ENCODE measurements around the gene FUBP3.

FUBP3 gene

DNA sequence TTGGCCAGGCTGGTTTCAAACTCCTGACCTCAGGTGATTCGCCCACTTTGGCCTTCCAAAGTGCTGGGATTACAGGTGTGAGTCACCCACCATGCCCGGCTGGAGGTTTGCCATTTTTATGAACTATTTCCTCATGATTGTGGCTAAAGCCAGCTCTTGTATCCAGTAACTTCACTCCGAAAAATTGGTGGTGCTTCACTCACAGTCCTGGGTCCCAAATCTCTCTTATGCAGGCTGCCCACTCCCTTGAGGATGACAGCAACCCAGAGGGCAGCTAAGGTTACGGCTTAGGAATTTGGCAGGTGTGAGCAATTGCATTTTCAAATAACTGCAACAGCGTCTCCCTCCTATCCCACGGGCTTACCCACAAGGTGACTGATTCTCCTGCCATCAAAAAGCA is 23.4 kb upstream of the FUBP3 start:
- Histone ChIP-seq H3K9ac (ENCODE audit: low read depth, low read length, poor library complexity, severe bottlenecking) (no peak overlapping the region), H3K4me1 (ENCODE audit: insufficient read depth, low read length, poor library complexity, severe bottlenecking) (no peaks in the 10 kb centered on the region), H3K27me3 (ENCODE audit: insufficient read depth, low read length, poor library complexity, severe bottlenecking) (no peaks in the 10 kb centered on the region), H3F3A (ENCODE audit: low read depth) (no peaks in the 10 kb centered on the region), H3K4me2 (ENCODE audit: low read depth, low read length, poor library complexity, severe bottlenecking) (no peak overlapping the region), H3K9me2 (replicated peaks; ENCODE audit: low read depth, low read length) (no peaks in the 10 kb centered on the region), H3K9me3 (ENCODE audit: insufficient read depth, low read depth, low read length) (no peaks in the 10 kb centered on the region), H3K79me2 (ENCODE audit: insufficient read depth, low read length) (no peaks in the 10 kb centered on the region), H3K36me3 (ENCODE audit: insufficient read depth, low read length) (no peaks in the 10 kb centered on the region), H4K20me1 (ENCODE audit: insufficient read depth, low read length, poor library complexity, severe bottlenecking) (no peaks in the 10 kb centered on the region), H2AFZ (ENCODE audit: low read length) (no peak overlapping the region), H3K4me3 (ENCODE audit: low read length, poor library complexity, severe bottlenecking) (no peak overlapping the region)
- TF ChIP-seq, protein P1, sequence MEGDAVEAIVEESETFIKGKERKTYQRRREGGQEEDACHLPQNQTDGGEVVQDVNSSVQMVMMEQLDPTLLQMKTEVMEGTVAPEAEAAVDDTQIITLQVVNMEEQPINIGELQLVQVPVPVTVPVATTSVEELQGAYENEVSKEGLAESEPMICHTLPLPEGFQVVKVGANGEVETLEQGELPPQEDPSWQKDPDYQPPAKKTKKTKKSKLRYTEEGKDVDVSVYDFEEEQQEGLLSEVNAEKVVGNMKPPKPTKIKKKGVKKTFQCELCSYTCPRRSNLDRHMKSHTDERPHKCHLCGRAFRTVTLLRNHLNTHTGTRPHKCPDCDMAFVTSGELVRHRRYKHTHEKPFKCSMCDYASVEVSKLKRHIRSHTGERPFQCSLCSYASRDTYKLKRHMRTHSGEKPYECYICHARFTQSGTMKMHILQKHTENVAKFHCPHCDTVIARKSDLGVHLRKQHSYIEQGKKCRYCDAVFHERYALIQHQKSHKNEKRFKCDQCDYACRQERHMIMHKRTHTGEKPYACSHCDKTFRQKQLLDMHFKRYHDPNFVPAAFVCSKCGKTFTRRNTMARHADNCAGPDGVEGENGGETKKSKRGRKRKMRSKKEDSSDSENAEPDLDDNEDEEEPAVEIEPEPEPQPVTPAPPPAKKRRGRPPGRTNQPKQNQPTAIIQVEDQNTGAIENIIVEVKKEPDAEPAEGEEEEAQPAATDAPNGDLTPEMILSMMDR (conservative IDR thresholded peaks at IDR 0.05; ENCODE audit: low read length), result no peak
- TF ChIP-seq EZH2phosphoT487 (IDR thresholded peaks at IDR 0.05; ENCODE audit: borderline replicate concordance), result no peak

DNA sequence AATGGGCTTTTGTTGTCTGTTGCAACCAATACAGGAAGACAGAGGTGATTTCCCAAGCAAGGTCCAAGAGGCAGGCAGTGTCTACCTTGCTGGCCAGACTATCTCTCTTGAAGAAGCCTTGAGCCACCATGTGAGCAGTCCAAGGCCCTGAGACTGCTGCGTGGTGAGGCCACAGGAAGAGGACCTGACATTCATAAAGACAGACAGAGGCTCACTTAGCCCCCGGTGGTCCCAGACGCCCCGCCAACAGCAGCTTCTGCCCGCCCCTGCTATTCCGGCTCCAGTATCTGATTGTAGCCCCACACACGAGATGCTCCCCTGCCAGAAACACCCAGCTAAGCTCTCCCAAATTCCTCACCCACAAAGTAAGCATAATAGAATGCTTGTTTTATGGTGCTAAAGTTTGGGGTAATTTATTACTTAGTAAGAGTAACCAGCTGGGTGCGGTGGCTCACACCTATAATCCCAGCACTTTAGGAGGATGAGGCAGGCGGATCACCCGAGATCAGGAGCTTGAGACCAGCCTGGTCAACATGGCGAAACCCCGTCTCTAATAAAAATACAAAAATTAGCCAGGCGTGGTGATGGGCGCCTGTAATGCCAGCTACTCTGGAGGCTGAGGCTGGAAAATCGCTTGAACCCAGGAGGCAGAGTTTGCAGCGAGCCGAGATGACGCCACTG is 22.8 kb upstream of the FUBP3 start:
- no peaks in the 10 kb centered on the region for H3K36me3 ChIP-seq (ENCODE audit: insufficient read depth, low read length)
- H3K9ac ChIP-seq (ENCODE audit: low read depth, low read length, poor library complexity, severe bottlenecking), result no peak overlapping the region
- H3K4me2 ChIP-seq (ENCODE audit: low read depth, low read length, poor library complexity, severe bottlenecking), result no peak overlapping the region
- no peak overlapping the region for H3K4me3 ChIP-seq (ENCODE audit: low read length, poor library complexity, severe bottlenecking)
- H3K79me2 ChIP-seq (ENCODE audit: insufficient read depth, low read length), result no peaks in the 10 kb centered on the region
- no peaks in the 10 kb centered on the region for H3K9me3 ChIP-seq (ENCODE audit: insufficient read depth, low read depth, low read length)
- no peak for TF ChIP-seq EZH2phosphoT487 (IDR thresholded peaks at IDR 0.05; ENCODE audit: borderline replicate concordance)
- TF ChIP-seq, protein P1 (conservative IDR thresholded peaks at IDR 0.05; ENCODE audit: low read length), result no peak
- H3K4me1 ChIP-seq (ENCODE audit: insufficient read depth, low read length, poor library complexity, severe bottlenecking), result no peaks in the 10 kb centered on the region
- H4K20me1 ChIP-seq (ENCODE audit: insufficient read depth, low read length, poor library complexity, severe bottlenecking), result no peaks in the 10 kb centered on the region
- no peak overlapping the region for H2AFZ ChIP-seq (ENCODE audit: low read length)
- no peaks in the 10 kb centered on the region for H3F3A ChIP-seq (ENCODE audit: low read depth)
- H3K27me3 ChIP-seq (ENCODE audit: insufficient read depth, low read length, poor library complexity, severe bottlenecking), result no peaks in the 10 kb centered on the region
- no peaks in the 10 kb centered on the region for H3K9me2 ChIP-seq (replicated peaks; ENCODE audit: low read depth, low read length)

DNA sequence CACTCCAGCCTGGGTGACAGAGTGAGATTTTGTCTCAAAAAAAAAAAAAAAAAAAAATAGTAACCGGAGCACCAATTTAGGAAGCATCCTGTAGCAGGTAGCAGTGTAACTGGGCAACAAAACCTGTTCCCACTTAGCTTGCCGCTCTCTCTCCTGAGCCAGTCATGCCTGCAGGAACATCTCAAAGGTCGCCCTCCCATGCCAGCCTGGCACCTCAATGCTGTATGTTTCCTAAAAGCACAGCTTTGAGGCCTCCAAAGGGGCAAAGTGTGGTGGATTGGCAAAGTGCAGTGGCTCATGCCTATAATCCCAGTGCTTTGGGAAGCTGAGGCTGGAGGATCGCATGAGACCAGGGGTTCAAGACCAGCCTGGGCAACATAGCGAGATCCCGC is 22.3 kb upstream of the FUBP3 start:
- Histone ChIP-seq H3K4me3 (ENCODE audit: low read length, poor library complexity, severe bottlenecking) (no peak overlapping the region), H3K9me3 (ENCODE audit: insufficient read depth, low read depth, low read length) (no peaks in the 10 kb centered on the region), H2AFZ (ENCODE audit: low read length) (no peak overlapping the region), H4K20me1 (ENCODE audit: insufficient read depth, low read length, poor library complexity, severe bottlenecking) (no peaks in the 10 kb centered on the region), H3K4me1 (ENCODE audit: insufficient read depth, low read length, poor library complexity, severe bottlenecking) (no peaks in the 10 kb centered on the region), H3K9ac (ENCODE audit: low read depth, low read length, poor library complexity, severe bottlenecking) (no peak overlapping the region), H3K36me3 (ENCODE audit: insufficient read depth, low read length) (no peaks in the 10 kb centered on the region), H3K79me2 (ENCODE audit: insufficient read depth, low read length) (no peaks in the 10 kb centered on the region), H3K9me2 (replicated peaks; ENCODE audit: low read depth, low read length) (no peaks in the 10 kb centered on the region), H3F3A (ENCODE audit: low read depth) (no peaks in the 10 kb centered on the region), H3K27me3 (ENCODE audit: insufficient read depth, low read length, poor library complexity, severe bottlenecking) (no peaks in the 10 kb centered on the region), H3K4me2 (ENCODE audit: low read depth, low read length, poor library complexity, severe bottlenecking) (no peak overlapping the region)
- TF ChIP-seq, protein P1 (conservative IDR thresholded peaks at IDR 0.05; ENCODE audit: low read length), result no peak
- TF ChIP-seq EZH2phosphoT487 (IDR thresholded peaks at IDR 0.05; ENCODE audit: borderline replicate concordance), result no peak
